ENCODE data around the gene CCNH. TPM values are rescaled to one million over a fixed set of nuclear protein-coding genes. Genes with fewer than 3 reads are reported as not detected.

CCNH gene
- total RNA-seq: 64.6 TPM

DNA sequence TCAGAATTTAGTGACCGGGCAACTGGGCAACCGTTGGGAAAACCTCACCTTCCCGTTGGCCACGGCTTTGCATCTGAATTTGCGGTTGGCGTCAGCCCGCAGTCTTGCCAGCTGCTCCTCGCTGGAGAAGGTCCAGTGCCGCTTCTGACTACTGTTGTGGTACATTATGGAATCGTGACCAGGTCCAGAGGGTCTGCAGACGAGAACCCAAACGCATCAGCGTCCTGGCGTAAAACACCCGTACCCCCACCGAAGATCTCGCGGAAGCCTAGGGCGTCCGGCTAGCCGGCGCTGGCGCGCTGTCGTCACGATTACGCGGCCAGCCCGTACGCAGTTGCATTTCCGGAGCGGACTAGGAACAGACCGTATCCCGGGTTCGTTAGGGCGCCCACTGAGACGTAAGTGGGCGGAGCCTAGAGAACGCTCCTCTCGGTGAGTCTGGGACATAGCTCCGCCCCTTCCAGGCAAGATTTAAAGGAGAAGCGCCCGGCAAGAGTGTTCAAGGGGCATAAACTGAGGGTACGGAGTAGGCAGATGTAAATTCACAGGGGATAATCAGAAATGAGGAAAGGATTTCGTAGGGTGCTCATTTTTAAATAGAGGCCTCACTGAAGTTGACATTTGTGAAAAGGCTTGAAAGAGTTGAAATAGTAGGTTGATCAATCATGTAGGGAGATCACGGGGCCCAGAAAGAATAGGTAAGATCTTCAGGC, at the start of gene CCNH:
Gene CCNH (minus strand): TSS at position 301 of the 713 bp plus-strand sequence. CDS start 136 bp downstream, at position 165.

Small RNA genes lying within 50 kb of the gene (small RNA-seq; reads per million reads assigned to genes)
- not detected for gene RNU6-727P (ENCODE audit: low replicate concordance)

Other genes starting within 250 kb of the CCNH start
- gene RASA1, start 145.0 kb downstream of the CCNH start, total RNA-seq: 35.6 TPM

All from metanephros (tissue), 2 donors.